Activated naive CD4-positive, alpha-beta T cell treated with Interleukin-2 at 50 U/mL for 16 hours (primary cell): ENCODE results near the gene ATP6V0A4.

ENCODE experiments used
- DNase-seq: peaks from one replicate; pipeline ENCODE4 v3.0.0-alpha.2; 2020

ATP6V0A4 gene

DNA sequence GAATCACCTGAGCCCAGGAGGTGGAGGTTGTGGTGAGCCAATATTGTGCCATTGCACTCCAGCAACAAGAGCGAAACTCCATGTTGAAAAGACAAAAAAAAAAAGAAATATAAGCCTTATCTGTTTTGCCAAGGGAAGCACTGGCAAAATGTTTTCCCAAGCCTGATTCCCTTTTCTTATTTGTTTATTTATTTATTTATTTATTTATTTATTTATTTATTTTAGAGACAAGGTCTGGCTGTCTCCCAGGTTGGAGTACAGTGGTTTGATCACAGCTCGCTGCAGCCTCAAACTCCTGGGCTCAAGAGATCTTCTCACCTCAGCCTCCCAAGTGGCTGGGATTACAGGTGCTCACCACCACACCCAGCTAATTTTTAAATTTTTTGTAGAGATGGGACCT lies 141.0 kb downstream of the ATP6V0A4 start:
- no peak for DNase-seq
